Endothelial cell of umbilical vein (primary cell): Measurements from ENCODE around the gene DLG5. TPM values are rescaled to one million over a fixed set of nuclear protein-coding genes. Genes with fewer than 3 reads are reported as not detected.

Experiments used
- BruUV-seq: library from RNA; stranded (reverse); fragments of 400-500 nt; replicated peaks from 2 replicates; lab custom pipeline; 2021; lab: Mats Ljungman, UMichigan
- CTCF ChIA-PET: fragments of 300-600, 350-600 bp; sonication (Branson Sonifier 250); formaldehyde crosslinking; loops from one replicate; lab custom pipeline; 2021; ENCODE audit warnings: antibody characterized with exemption, inconsistent platforms; lab: Charles Lee
- POLR2A ChIA-PET: fragments of 300-600, 350-600 bp; sonication (Branson Sonifier 250); formaldehyde crosslinking; loops from one replicate; lab custom pipeline; 2021; ENCODE audit warnings: antibody characterized with exemption, inconsistent platforms; lab: Charles Lee
- DNase-seq: peaks from one replicate; pipeline ENCODE4 v3.0.0-alpha.2; 2011; ENCODE audit warnings: low read depth, low spot score
- FAIRE-seq: peaks from 2 replicates; lab custom pipeline; 2011; peaks lifted over from hg19 to GRCh38; lab: Jason Lieb, UNC
- H2AFZ ChIP-seq: 2 replicates; pipeline ENCODE4 v1.6.0; 2012; ENCODE audit warnings: low read depth, low read length, control low read depth, inconsistent platforms
- H3K27ac ChIP-seq: 2 replicates; pipeline ENCODE4 v1.5.1; 2011; ENCODE audit warnings: low read depth, mild to moderate bottlenecking, control low read depth, low read length, moderate library complexity; ENCODE audit not compliant: insufficient read depth
- H3K27me3 ChIP-seq, 2 experiments: 2 replicates each; pipeline versions ENCODE4 v1.6.0 to v1.6.1; 2011; ENCODE audit warnings: low read length in 2 of 2, mixed read lengths in 1 of 2; ENCODE audit not compliant: control insufficient read depth in 2 of 2, insufficient read depth in 2 of 2
- H3K36me3 ChIP-seq, 2 experiments: 2 replicates in 1 of 2; 3 replicates in 1 of 2; pipeline ENCODE4 v1.5.1; 2011; ENCODE audit warnings: low read length in 2 of 2, mild to moderate bottlenecking in 1 of 2, moderate library complexity in 1 of 2; ENCODE audit not compliant: control insufficient read depth in 2 of 2, insufficient read depth in 2 of 2; ENCODE audit errors: extremely low read depth in 1 of 2
- H3K4me1 ChIP-seq: 3 replicates; pipeline ENCODE4 v1.5.1; 2011; ENCODE audit warnings: mild to moderate bottlenecking, low read length; ENCODE audit not compliant: control insufficient read depth, insufficient read depth; ENCODE audit errors: extremely low read depth
- H3K4me2 ChIP-seq: 2 replicates; pipeline ENCODE4 v1.6.1; 2011; ENCODE audit warnings: low read length, control low read depth, mixed read lengths; ENCODE audit not compliant: insufficient read depth
- H3K4me3 ChIP-seq, 3 experiments: fragments of 200-600 bp in 1 of 3; sonication (generic), shearing (Covaris generic) in 1 of 3; replicated peaks in 1 of 3; 2 replicates each; pipeline ENCODE4 v1.5.1; 2011 to 2016; ENCODE audit warnings: control low read depth in 3 of 3, low read length in 3 of 3, mild to moderate bottlenecking in 2 of 3, inconsistent platforms in 1 of 3, low read depth in 1 of 3, moderate library complexity in 1 of 3; ENCODE audit not compliant: insufficient read depth in 1 of 3
- H3K79me2 ChIP-seq: 2 replicates; pipeline ENCODE4 v1.6.0; 2012; ENCODE audit warnings: low read length, inconsistent platforms; ENCODE audit not compliant: control insufficient read depth, insufficient read depth
- H3K9ac ChIP-seq: replicated peaks from 2 replicates; pipeline ENCODE3; 2011; ENCODE audit warnings: low read length, control low read depth; ENCODE audit not compliant: insufficient read depth; ENCODE audit errors: extremely low read depth
- H3K9me1 ChIP-seq: replicated peaks from 3 replicates; pipeline ENCODE4 v1.6.0; 2011; ENCODE audit warnings: mild to moderate bottlenecking, low read length; ENCODE audit not compliant: control insufficient read depth, insufficient read depth; ENCODE audit errors: extremely low read depth
- H3K9me3 ChIP-seq: replicated peaks from 2 replicates; pipeline ENCODE4 v1.5.1; 2012; ENCODE audit warnings: low read length, inconsistent platforms; ENCODE audit not compliant: control insufficient read depth, insufficient read depth
- H4K20me1 ChIP-seq: replicated peaks from 2 replicates; pipeline ENCODE3; 2011; ENCODE audit warnings: mild to moderate bottlenecking, low read length; ENCODE audit not compliant: control insufficient read depth, insufficient read depth; ENCODE audit errors: extremely low read depth
- CTCF ChIP-seq, 2 donors: IDR thresholded peaks; 1 replicate in 1 of 2; 2 replicates in 1 of 2; pipeline ENCODE4 v1.5.1; 2011; ENCODE audit warnings: low read length in 2 of 2, mild to moderate bottlenecking in 2 of 2, moderate library complexity in 2 of 2, control low read depth in 1 of 2, inconsistent platforms in 1 of 2, low read depth in 1 of 2; ENCODE audit not compliant: insufficient read depth in 1 of 2; ENCODE audit errors: extremely low read depth in 1 of 2
- EZH2 ChIP-seq: IDR thresholded peaks from 2 replicates; pipeline ENCODE4 v1.6.1; 2012; ENCODE audit warnings: borderline replicate concordance, low read depth, mild to moderate bottlenecking, moderate library complexity, low read length, inconsistent platforms; ENCODE audit not compliant: severe bottlenecking
- FOS ChIP-seq: IDR thresholded peaks from 2 replicates; pipeline ENCODE4 v1.6.1; 2011; ENCODE audit warnings: mild to moderate bottlenecking, low read length, moderate library complexity, borderline replicate concordance; ENCODE audit not compliant: insufficient read depth
- GATA2 ChIP-seq: IDR thresholded peaks from 2 replicates; pipeline ENCODE4 v1.7.0; 2011; ENCODE audit warnings: low read depth, mild to moderate bottlenecking, moderate library complexity, mixed read lengths, low read length; ENCODE audit not compliant: insufficient read length, insufficient read depth
- JUN ChIP-seq: IDR thresholded peaks from 2 replicates; pipeline ENCODE4 v1.6.1; 2011; ENCODE audit warnings: borderline replicate concordance, low read depth; ENCODE audit not compliant: insufficient read length, insufficient read depth
- MYC ChIP-seq: IDR thresholded peaks from one replicate; pipeline ENCODE4 v1.6.1; 2011; ENCODE audit warnings: mild to moderate bottlenecking, low read depth, low read length
- POLR2A ChIP-seq: IDR thresholded peaks from 2 replicates; pipeline ENCODE4 v1.6.1; 2012; ENCODE audit warnings: low read depth, mild to moderate bottlenecking, control low read depth, low read length
- POLR2AphosphoS5 ChIP-seq: IDR thresholded peaks from 2 replicates; pipeline ENCODE4 v1.6.1; 2012; ENCODE audit warnings: low read depth, mild to moderate bottlenecking, control low read depth, low read length, moderate library complexity; ENCODE audit not compliant: insufficient read depth
- dilution Hi-C: fragments of 300-500 bp; cut with MboI; formaldehyde crosslinking; loops from one replicate; pipeline ENCODE4 v1.15.0; 2019; ENCODE audit warnings: low sequenced_read_pairs; ENCODE audit not compliant: extremely low pct_ligation_motif_present
- intact Hi-C: fragments of 100-400 bp; cut with micrococcal nuclease; formaldehyde crosslinking; loops from one replicate; pipeline ENCODE4 v1.10.0; 2022
- polyA plus RNA-seq, 4 experiments: library from polyadenylated mRNA; depleted of rRNA in 3 of 4; stranded (reverse) in 3 of 4; unstranded in 1 of 4; fragments of >200 nt; gene quantifications; 2 replicates each; pipeline versions ENCODE4 v1.2.1 to v1.2.3, GENCODE V29; 2011 to 2012; ENCODE audit warnings: missing spikeins in 1 of 4
- total RNA-seq: library from RNA; stranded (reverse); gene quantifications from 2 replicates; pipeline ENCODE4 v1.2.3, GENCODE V29; 2021
- TF ChIP-seq, protein P1 (sequence below): IDR thresholded peaks from 2 replicates; pipeline ENCODE4 v1.6.1; 2011; ENCODE audit not compliant: insufficient read depth, insufficient read length

DLG5 gene
- total and polyA plus RNA-seq, 2 donors (not counting 3 experiments of a cell fraction or from before 2014, with no cell fraction given): 12.3 to 24.9 TPM

DNA sequence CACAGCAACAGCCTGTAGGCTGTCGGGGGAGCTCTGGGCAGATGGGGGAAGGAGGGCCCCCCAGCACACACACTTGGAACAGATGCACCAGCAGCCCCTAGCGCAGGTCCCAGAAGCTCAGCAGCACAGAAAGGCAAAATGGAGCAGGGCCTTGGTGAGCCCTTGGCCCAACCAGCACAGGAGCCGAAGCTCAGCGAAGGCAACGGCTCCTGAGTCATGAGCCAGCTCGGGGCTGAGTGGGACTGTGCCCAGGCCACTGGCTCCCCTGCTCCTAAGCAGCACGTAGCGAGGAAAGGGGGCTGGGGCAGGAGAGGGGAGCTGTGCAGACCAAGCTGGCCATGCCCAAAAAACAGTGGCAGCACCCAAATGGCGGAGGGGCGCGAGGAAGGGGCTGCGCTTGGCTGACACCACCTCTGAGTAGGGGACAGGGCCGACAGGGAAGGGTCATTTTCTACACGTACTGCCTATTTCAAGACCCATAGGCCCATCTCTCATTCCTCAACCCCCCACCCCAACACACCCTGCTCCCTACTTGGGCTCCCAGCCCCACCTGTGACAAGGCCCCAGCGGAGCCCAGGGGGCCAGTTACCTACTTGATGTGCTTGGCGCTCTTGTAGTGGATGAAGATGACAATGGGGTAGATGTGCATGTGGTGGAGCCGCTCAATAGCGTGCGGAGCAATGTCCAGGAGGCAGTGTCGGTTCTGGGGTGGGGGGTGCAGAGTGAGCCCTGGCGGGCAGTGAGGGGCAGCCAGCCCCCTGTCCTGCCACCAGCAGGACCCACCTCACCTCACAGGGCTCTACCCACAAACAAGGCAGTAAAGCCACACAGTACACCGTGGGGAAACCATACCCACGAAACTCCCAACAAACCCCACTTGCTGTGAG is 132.1 kb downstream of the DLG5 start:
- ChIA-PET POLR2A (no interaction called here), CTCF (no interaction called here)
- TF ChIP-seq MYC (no peak), FOS (no peak), POLR2A (no peak), GATA2 (no peak), EZH2 (no peak), POLR2AphosphoS5 (no peak), JUN (no peak), CTCF (IDR thresholded peaks at IDR 0.05; ENCODE audit: extremely low read depth in 1 of 2, insufficient read depth in 1 of 2, low read depth in 1 of 2, low read length in 2 of 2) (no peak)
- TF ChIP-seq, protein P1, sequence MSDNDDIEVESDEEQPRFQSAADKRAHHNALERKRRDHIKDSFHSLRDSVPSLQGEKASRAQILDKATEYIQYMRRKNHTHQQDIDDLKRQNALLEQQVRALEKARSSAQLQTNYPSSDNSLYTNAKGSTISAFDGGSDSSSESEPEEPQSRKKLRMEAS: no peak
- H3K27ac ChIP-seq: no peak overlapping the region
- no peaks in the 10 kb centered on the region for H3K9me3 ChIP-seq
- H3K4me1 ChIP-seq: no peaks in the 10 kb centered on the region
- H4K20me1 ChIP-seq: no peaks in the 10 kb centered on the region
- no peak overlapping the region for H2AFZ ChIP-seq
- BruUV-seq: no TSS peak
- no peak overlapping the region for H3K4me2 ChIP-seq
- no peaks in the 10 kb centered on the region for H3K9me1 ChIP-seq
- H3K36me3 ChIP-seq: peaks cover 0 to 24% of the 10 kb centered on the region in 2 experiments
- DNase-seq (no peak), FAIRE-seq (no peak)
- dilution Hi-C loops: no loop called here
- H3K27me3 ChIP-seq: no peaks in the 10 kb centered on the region
- no peaks in the 10 kb centered on the region for H3K79me2 ChIP-seq
- no peak overlapping the region for H3K9ac ChIP-seq
- intact Hi-C loops: no loop called here
- no peak overlapping the region for H3K4me3 ChIP-seq
